ENCODE results near the gene RMDN3.

GRCh38 chr15:40736575-40736974 lies 18.5 kb downstream of the RMDN3 start:
- no peak for TF ChIP-seq CTCF (IDR thresholded peaks at IDR 0.05; ENCODE audit: low read depth, low read length, poor library complexity, severe bottlenecking)
- no peak for TF ChIP-seq EZH2phosphoT487 (IDR thresholded peaks at IDR 0.05; ENCODE audit: borderline replicate concordance, low read length)
